Aorta (tissue), 5 donors: Measurements from ENCODE around the gene SH3BGRL2. TPM values are rescaled to one million over a fixed set of nuclear protein-coding genes. Genes with fewer than 3 reads are reported as not detected.
"Not testable (repeated sequence)": the region's sequence is repeated elsewhere in the genome, so short reads cannot be mapped to it uniquely, and the experiment has no call there.

Source experiments
- ATAC-seq: fragments of 200-7000 bp; cut with Tn5 transposase; one replicate; pipeline ENCODE4 v1.9.1; 2022; ENCODE audit warnings: moderate library complexity; ENCODE audit not compliant: low FRiP score
- DNase-seq, 2 donors: peaks; one replicate each; pipeline ENCODE4 v3.0.0-alpha.2; 2020
- H3K27ac ChIP-seq, 2 donors: one replicate each; pipeline ENCODE4 v1.5.1; 2013; ENCODE audit warnings: low read length in 2 of 2, mild to moderate bottlenecking in 2 of 2, moderate library complexity in 2 of 2, control low read depth in 1 of 2, inconsistent platforms in 1 of 2, low read depth in 1 of 2
- H3K27me3 ChIP-seq, 2 donors: one replicate each; pipeline ENCODE4 v1.6.1; 2013; ENCODE audit warnings: control low read depth in 1 of 2, low read length in 1 of 2, mild to moderate bottlenecking in 1 of 2, moderate library complexity in 1 of 2; ENCODE audit not compliant: insufficient read depth in 2 of 2, control insufficient read depth in 1 of 2
- H3K36me3 ChIP-seq, 2 donors: one replicate each; pipeline ENCODE4 v1.6.1; 2013; ENCODE audit warnings: control low read depth in 1 of 2, low read length in 1 of 2, mild to moderate bottlenecking in 1 of 2; ENCODE audit not compliant: insufficient read depth in 2 of 2, control insufficient read depth in 1 of 2
- H3K4me1 ChIP-seq, 2 donors: one replicate each; pipeline ENCODE4 v1.6.1; 2013; ENCODE audit warnings: low read length in 2 of 2, control low read depth in 1 of 2, mild to moderate bottlenecking in 1 of 2, moderate library complexity in 1 of 2; ENCODE audit not compliant: insufficient read depth in 2 of 2, control insufficient read depth in 1 of 2
- H3K4me3 ChIP-seq, 2 donors: one replicate each; pipeline ENCODE4 v1.5.1; 2013; ENCODE audit warnings: low read length in 2 of 2, control low read depth in 1 of 2, mild to moderate bottlenecking in 1 of 2
- H3K9me3 ChIP-seq: one replicate; pipeline ENCODE4 v1.6.1; 2013; ENCODE audit warnings: mild to moderate bottlenecking, low read length; ENCODE audit not compliant: control insufficient read depth
- WGBS, 2 donors: extraction: QIAGEN DNeasy Blood & Tissue Kit; methylation state at CpG; one replicate each; pipeline ENCODE4 v1.1.7; 2013; 5-methylcytosine and 5-hydroxymethylcytosine counted together
- intact Hi-C, 2 donors: fragments of 100-400 bp; cut with DNase I; formaldehyde crosslinking; loops; one replicate each; pipeline versions ENCODE4 v1.14.2 to v1.15.0; 2022
- polyA plus RNA-seq, 2 donors: library from polyadenylated mRNA; stranded (reverse); fragments of 200-250 nt; gene quantifications; one replicate each; pipeline ENCODE4 v1.2.3, GENCODE V29; 2013
- total RNA-seq, 2 donors: library from RNA; stranded (reverse); fragmentation: NEBNext Ultra II Directional; extraction: Animal tissue kit (Norgen Biotek cat#: 25700); gene quantifications; one replicate each; pipeline ENCODE4 v1.2.1, GENCODE V29; 2021
- donor health status: healthy with polysubstance abuse.
- donor health status: Bipolar disorder and iron deficiency.
- donor health status: DM: no; HTN: no; CAD: no.
- donor health status: DM: no; HTN: no; CAD: no.
- donor health status: DM: yes; HTN: yes; CAD: no.

SH3BGRL2 gene
- total and polyA plus RNA-seq, 4 donors, result 1.8 to 23.7 (median 20.8) TPM

DNA sequence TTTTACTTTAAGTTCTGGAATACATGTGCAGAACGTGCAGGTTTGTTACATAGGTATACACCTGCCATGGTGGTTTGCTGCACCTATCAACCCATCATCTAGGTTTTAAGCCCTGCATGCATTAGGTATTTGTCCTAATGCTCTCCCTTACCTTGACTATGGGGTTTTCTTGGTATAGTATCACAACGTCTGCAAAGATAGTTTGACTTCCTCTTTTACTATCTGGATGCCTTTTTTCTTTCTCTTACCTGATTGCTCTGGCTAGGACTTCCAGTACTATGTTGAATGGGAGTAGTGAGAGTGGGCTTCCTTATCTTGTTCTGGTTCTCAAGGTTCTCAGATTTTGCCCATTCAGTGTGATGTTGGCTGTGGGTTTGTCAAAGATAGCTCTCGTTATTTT is 115.2 kb downstream of the SH3BGRL2 start:
- H3K9me3 ChIP-seq, intact Hi-C loops, H3K27ac ChIP-seq, H3K36me3 ChIP-seq, H3K27me3 ChIP-seq, ATAC-seq, H3K4me1 ChIP-seq, H3K4me3 ChIP-seq, DNase-seq: not testable (repeated sequence)
- WGBS, 2 donors, result 80 to 83% methylated on average over 3 of the region's 3 CpGs

DNA sequence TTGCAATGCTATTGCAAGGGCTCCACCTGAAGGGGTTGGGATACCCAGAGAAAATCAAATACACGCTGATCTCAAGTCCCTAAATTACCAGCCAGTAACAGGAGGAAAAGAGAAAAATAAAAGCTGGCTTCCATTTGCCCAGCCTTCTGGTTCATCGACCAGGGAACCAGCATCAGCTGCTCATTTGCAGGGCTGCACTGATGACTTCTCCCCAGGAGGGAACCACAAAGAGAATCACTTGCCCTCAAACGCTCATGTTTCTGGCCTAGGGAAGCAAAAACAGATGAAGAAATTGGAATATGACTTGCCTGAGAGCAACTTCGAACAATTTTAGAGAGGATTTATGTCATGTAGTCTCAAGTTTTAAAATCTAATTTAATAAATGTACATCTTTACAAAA is 119.7 kb downstream of the SH3BGRL2 start:
- Histone ChIP-seq H3K4me3 (no peak overlapping the region), H3K27ac (no peak overlapping the region), H3K4me1 (no peaks in the 10 kb centered on the region), H3K9me3 (no peaks in the 10 kb centered on the region), H3K36me3 (no peaks in the 10 kb centered on the region), H3K27me3 (no peaks in the 10 kb centered on the region)
- WGBS, 2 donors, result 44 to 48% methylated on average over 4 of the region's 4 CpGs
- ATAC-seq, result no peak
- intact Hi-C loops, result no loop called here
- DNase-seq, result no peak

Other genes with a start within 250 kb of the SH3BGRL2 start
- 1 to 10 TPM; 7.6 to 8.8 TPM for gene LCA5, start 93.9 kb upstream of the SH3BGRL2 start, total RNA-seq
- 1 to 10 TPM; 2.0 to 4.0 TPM for gene LCA5, start 93.9 kb upstream of the SH3BGRL2 start, polyA plus RNA-seq